Measurements from ENCODE around the gene ICE1. TPM values are rescaled to one million over a fixed set of nuclear protein-coding genes. Genes with fewer than 3 reads are reported as not detected.
"Not testable (repeated sequence)": the region's sequence is repeated elsewhere in the genome, so short reads cannot be mapped to it uniquely, and the experiment has no call there.

ICE1 gene
- total RNA-seq, 1 experiment from 2014 or later, result 27.8 TPM

GRCh38 chr5:5407924-5408323 is 14.6 kb upstream of the ICE1 start:
- Mint-ChIP-seq H3K27me3 (ENCODE audit: unreplicated experiment) (no peaks in the 10 kb centered on the region), H3K4me3 (ENCODE audit: low read depth, unreplicated experiment) (no peak overlapping the region), H3K36me3 (ENCODE audit: insufficient read depth, unreplicated experiment) (no peaks in the 10 kb centered on the region), H3K4me1 (ENCODE audit: low read depth, unreplicated experiment) (no peaks in the 10 kb centered on the region), H3K9me3 (ENCODE audit: low read depth, unreplicated experiment) (no peaks in the 10 kb centered on the region), H3K27ac (ENCODE audit: unreplicated experiment) (no peak overlapping the region)
- intact Hi-C loops (cut with micrococcal nuclease; ENCODE audit: unreplicated experiment), result no loop called here
- TF ChIP-seq CTCF (IDR thresholded peaks at IDR 0.05; ENCODE audit: unreplicated experiment), result no peak
- DNase-seq, result no peak
- CTCF ChIA-PET, result no interaction called here
- BruUV-seq (replicated peaks), result no TSS peak

GRCh38 chr5:5409151-5409810 is 13.2 kb upstream of the ICE1 start:
- Mint-ChIP-seq H3K36me3 (ENCODE audit: insufficient read depth, unreplicated experiment) (no peaks in the 10 kb centered on the region), H3K27me3 (ENCODE audit: unreplicated experiment) (no peaks in the 10 kb centered on the region), H3K4me3 (ENCODE audit: low read depth, unreplicated experiment) (no peak overlapping the region), H3K9me3 (ENCODE audit: low read depth, unreplicated experiment) (no peaks in the 10 kb centered on the region), H3K27ac (ENCODE audit: unreplicated experiment) (no peak overlapping the region), H3K4me1 (ENCODE audit: low read depth, unreplicated experiment) (no peaks in the 10 kb centered on the region)
- CTCF ChIA-PET, result no interaction called here
- BruUV-seq (replicated peaks), result no TSS peak
- intact Hi-C loops (cut with micrococcal nuclease; ENCODE audit: unreplicated experiment), result no loop called here
- no peak for TF ChIP-seq CTCF (IDR thresholded peaks at IDR 0.05; ENCODE audit: unreplicated experiment)
- no peak for DNase-seq

GRCh38 chr5:5413856-5414255 is 8.6 kb upstream of the ICE1 start:
- BruUV-seq (replicated peaks); intact Hi-C loops (cut with micrococcal nuclease; ENCODE audit: unreplicated experiment); DNase-seq; H3K27ac Mint-ChIP-seq (ENCODE audit: unreplicated experiment); H3K36me3 Mint-ChIP-seq (ENCODE audit: insufficient read depth, unreplicated experiment); H3K4me1 Mint-ChIP-seq (ENCODE audit: low read depth, unreplicated experiment); H3K9me3 Mint-ChIP-seq (ENCODE audit: low read depth, unreplicated experiment); H3K4me3 Mint-ChIP-seq (ENCODE audit: low read depth, unreplicated experiment); CTCF ChIA-PET: not testable (repeated sequence)
- H3K27me3 Mint-ChIP-seq (ENCODE audit: unreplicated experiment), result peaks cover 17% of the 10 kb centered on the region

- H3K27ac Mint-ChIP-seq (ENCODE audit: unreplicated experiment), result no peak overlapping the region
- H3K4me1 Mint-ChIP-seq (ENCODE audit: low read depth, unreplicated experiment), result no peaks in the 10 kb centered on the region
- H3K9me3 Mint-ChIP-seq (ENCODE audit: low read depth, unreplicated experiment), result no peaks in the 10 kb centered on the region
- no peak for TF ChIP-seq CTCF (IDR thresholded peaks at IDR 0.05; ENCODE audit: unreplicated experiment)
- no peak for DNase-seq
- intact Hi-C loops (cut with micrococcal nuclease; ENCODE audit: unreplicated experiment), result no loop called here
- no TSS peak for BruUV-seq (replicated peaks)
- H3K27me3 Mint-ChIP-seq (ENCODE audit: unreplicated experiment), result peaks cover 17% of the 10 kb centered on the region
- H3K36me3 Mint-ChIP-seq (ENCODE audit: insufficient read depth, unreplicated experiment), result no peaks in the 10 kb centered on the region
- CTCF ChIA-PET, result no interaction called here
- H3K4me3 Mint-ChIP-seq (ENCODE audit: low read depth, unreplicated experiment), result no peak overlapping the region
Measured at GRCh38 chr5:5414999-5415398, 7.5 kb upstream of the ICE1 start.

GRCh38 chr5:5416733-5417132 is 5.7 kb upstream of the ICE1 start:
- no peak for DNase-seq
- peaks cover 17% of the 10 kb centered on the region for H3K27me3 Mint-ChIP-seq (ENCODE audit: unreplicated experiment)
- CTCF ChIA-PET, result no interaction called here
- H3K27ac Mint-ChIP-seq (ENCODE audit: unreplicated experiment), result no peak overlapping the region
- no peaks in the 10 kb centered on the region for H3K9me3 Mint-ChIP-seq (ENCODE audit: low read depth, unreplicated experiment)
- H3K4me1 Mint-ChIP-seq (ENCODE audit: low read depth, unreplicated experiment), result peaks cover 10% of the 10 kb centered on the region
- BruUV-seq (replicated peaks), result no TSS peak
- H3K36me3 Mint-ChIP-seq (ENCODE audit: insufficient read depth, unreplicated experiment), result peaks cover 8% of the 10 kb centered on the region
- intact Hi-C loops (cut with micrococcal nuclease; ENCODE audit: unreplicated experiment), result no loop called here
- H3K4me3 Mint-ChIP-seq (ENCODE audit: low read depth, unreplicated experiment), result no peak overlapping the region
- no peak for TF ChIP-seq CTCF (IDR thresholded peaks at IDR 0.05; ENCODE audit: unreplicated experiment)

Measured in Calu3 (cell line).